ENCODE measurements around the gene CNTNAP4.

Gene CNTNAP4

GRCh38 chr16:76276745-76277438 lies at the start of gene CNTNAP4:
Gene CNTNAP4, plus strand, starts transcription at chr16:76277401. Its CDS starts 262 bp downstream, at chr16:76277663.
- no peak for FAIRE-seq

- FAIRE-seq = no peak
Measured at GRCh38 chr16:76228546-76229146, 48.6 kb upstream of the CNTNAP4 start.

GRCh38 chr16:76232704-76233103 lies 44.5 kb upstream of the CNTNAP4 start:
- no peak for FAIRE-seq

- FAIRE-seq = no peak
Measured at GRCh38 chr16:76235025-76235424, 42.2 kb upstream of the CNTNAP4 start.

- no peak for FAIRE-seq
Measured at GRCh38 chr16:76235426-76235825, 41.8 kb upstream of the CNTNAP4 start.

GRCh38 chr16:76237471-76237870 lies 39.7 kb upstream of the CNTNAP4 start:
- FAIRE-seq = no peak

- FAIRE-seq = no peak
Measured at GRCh38 chr16:76241755-76242154, 35.4 kb upstream of the CNTNAP4 start.

- FAIRE-seq = no peak
Measured at GRCh38 chr16:76243620-76244019, 33.6 kb upstream of the CNTNAP4 start.

GRCh38 chr16:76246587-76246986 lies 30.6 kb upstream of the CNTNAP4 start:
- FAIRE-seq = no peak

- no peak for FAIRE-seq
Measured at GRCh38 chr16:76265434-76266045, 11.7 kb upstream of the CNTNAP4 start.

GRCh38 chr16:76268824-76269223 lies 8.4 kb upstream of the CNTNAP4 start:
- FAIRE-seq = no peak

GRCh38 chr16:76277460-76278030 lies 344 bp downstream of the CNTNAP4 start:
- FAIRE-seq = no peak

GRCh38 chr16:76278086-76278485 lies 885 bp downstream of the CNTNAP4 start:
- FAIRE-seq = no peak

GRCh38 chr16:76278980-76279379 lies 1.8 kb downstream of the CNTNAP4 start:
- no peak for FAIRE-seq

- FAIRE-seq = no peak
Measured at GRCh38 chr16:76280421-76281215, 3.4 kb downstream of the CNTNAP4 start.

- no peak for FAIRE-seq
Measured at GRCh38 chr16:76287466-76287865, 10.3 kb downstream of the CNTNAP4 start.

- FAIRE-seq = no peak
Measured at GRCh38 chr16:76292218-76292617, 15.0 kb downstream of the CNTNAP4 start.

GRCh38 chr16:76293980-76294379 lies 16.8 kb downstream of the CNTNAP4 start:
- FAIRE-seq = no peak

- no peak for FAIRE-seq
Measured at GRCh38 chr16:76294396-76295214, 17.4 kb downstream of the CNTNAP4 start.

- no peak for FAIRE-seq
Measured at GRCh38 chr16:76297941-76298340, 20.7 kb downstream of the CNTNAP4 start.

GRCh38 chr16:76303637-76304314 lies 26.6 kb downstream of the CNTNAP4 start:
- FAIRE-seq = no peak

Measured in TTC549 (cell line).